Vagina (tissue), 2 donors: ENCODE results near the gene ARHGAP26.

Experiments
- CTCF ChIP-seq, 3 experiments: fragments of 450-650 bp in 2 of 3; fragments of 200-600 bp in 1 of 3; sonication (generic) in 1 of 3; IDR thresholded peaks; one replicate each; pipeline ENCODE4 v1.5.1; 2017 to 2019; ENCODE audit warnings: antibody characterized with exemption in 3 of 3, mild to moderate bottlenecking in 2 of 3, moderate library complexity in 2 of 3
- POLR2A ChIP-seq, 2 donors: fragments of 450-650 bp; IDR thresholded peaks; one replicate each; pipeline ENCODE4 v1.6.1; 2017; ENCODE audit warnings: antibody characterized with exemption in 2 of 2, mild to moderate bottlenecking in 2 of 2, moderate library complexity in 2 of 2
- POLR2AphosphoS5 ChIP-seq, 2 donors: sonication (generic); formaldehyde crosslinking; IDR thresholded peaks; one replicate each; pipeline ENCODE4 v1.9.0; 2017; ENCODE audit warnings: antibody characterized with exemption in 2 of 2, mild to moderate bottlenecking in 2 of 2, low read depth in 1 of 2; ENCODE audit not compliant: insufficient read depth in 1 of 2

GRCh38 chr5:142935014-142935413 lies 164.8 kb downstream of the ARHGAP26 start:
- TF ChIP-seq POLR2AphosphoS5 (IDR thresholded peaks at IDR 0.05; ENCODE audit: insufficient read depth in 1 of 2, low read depth in 1 of 2) (no peak), CTCF (IDR thresholded peaks at IDR 0.05) (no peak), POLR2A (IDR thresholded peaks at IDR 0.05) (no peak)
